GM19467 (cell line): Measurements from ENCODE around the gene MYRIP.
"Not testable (repeated sequence)": the region's sequence is repeated elsewhere in the genome, so short reads cannot be mapped to it uniquely, and the experiment has no call there.

Experiments
- ATAC-seq: cut with Tn5 transposase; IDR thresholded peaks from one replicate; pipeline ENCODE4 v1.9.1; 2021; ENCODE audit warnings: mild to moderate bottlenecking, moderate library complexity; ENCODE audit not compliant: unreplicated experiment

Gene MYRIP

GRCh38 chr3:40118091-40118490 lies 308.7 kb downstream of the MYRIP start:
- no peak for ATAC-seq

- ATAC-seq = no peak
Measured at GRCh38 chr3:40120067-40120692, 310.8 kb downstream of the MYRIP start.

- no peak for ATAC-seq
Measured at GRCh38 chr3:40120806-40121205, 311.4 kb downstream of the MYRIP start.

- no peak for ATAC-seq
Measured at GRCh38 chr3:40124918-40125317, 315.5 kb downstream of the MYRIP start.

- ATAC-seq = no peak
Measured at GRCh38 chr3:40128166-40128565, 318.8 kb downstream of the MYRIP start.

GRCh38 chr3:40129510-40129909 lies 320.1 kb downstream of the MYRIP start:
- ATAC-seq = no peak

- no peak for ATAC-seq
Measured at GRCh38 chr3:40129981-40130380, 320.6 kb downstream of the MYRIP start.

GRCh38 chr3:40130721-40131120 lies 321.3 kb downstream of the MYRIP start:
- no peak for ATAC-seq

GRCh38 chr3:40133886-40134575 lies 324.6 kb downstream of the MYRIP start:
- not testable (repeated sequence) for ATAC-seq

GRCh38 chr3:40137591-40138295 lies 328.3 kb downstream of the MYRIP start:
- ATAC-seq = no peak

- ATAC-seq = no peak
Measured at GRCh38 chr3:40143283-40144090, 334.1 kb downstream of the MYRIP start.

- no peak for ATAC-seq
Measured at GRCh38 chr3:40148827-40149226, 339.4 kb downstream of the MYRIP start.

- no peak for ATAC-seq
Measured at GRCh38 chr3:40152482-40153133, 343.2 kb downstream of the MYRIP start.

- no peak for ATAC-seq
Measured at GRCh38 chr3:40160933-40161332, 351.5 kb downstream of the MYRIP start.

GRCh38 chr3:40162616-40163015 lies 353.2 kb downstream of the MYRIP start:
- ATAC-seq = no peak

- no peak for ATAC-seq
Measured at GRCh38 chr3:40166997-40167396, 357.6 kb downstream of the MYRIP start.

GRCh38 chr3:40167958-40168357 lies 358.5 kb downstream of the MYRIP start:
- no peak for ATAC-seq

- ATAC-seq = peak; percentile 54
Measured at GRCh38 chr3:40169983-40170382, 360.6 kb downstream of the MYRIP start.

- peak; percentile 98 for ATAC-seq
Measured at GRCh38 chr3:40170395-40170794, 361.0 kb downstream of the MYRIP start.

- ATAC-seq = no peak
Measured at GRCh38 chr3:40172560-40172959, 363.2 kb downstream of the MYRIP start.

- no peak for ATAC-seq
Measured at GRCh38 chr3:40173227-40173721, 363.9 kb downstream of the MYRIP start.
